Hepatocyte (in vitro differentiated cells): ENCODE results near the gene PHACTR3. TPM values are rescaled to one million over a fixed set of nuclear protein-coding genes. Genes with fewer than 3 reads are reported as not detected.
A peak's percentile ranks its signal among the peaks of the same experiment; 100 is the strongest.

ENCODE experiments used
- DNase-seq: peaks from one replicate; pipeline ENCODE4 v3.0.0-alpha.2; 2016; ENCODE audit warnings: low spot score
- H2AFZ ChIP-seq: fragments of 200-600 bp; sonication (generic); 2 replicates; pipeline ENCODE4 v1.6.0; 2016; ENCODE audit warnings: antibody characterized with exemption, mild to moderate bottlenecking
- H3K27ac ChIP-seq: fragments of 200-600 bp; sonication (generic); 2 replicates; pipeline ENCODE4 v1.5.1; 2016; ENCODE audit warnings: mild to moderate bottlenecking
- H3K27me3 ChIP-seq: fragments of 200-600 bp; sonication (generic); 2 replicates; pipeline ENCODE4 v1.6.1; 2016
- H3K36me3 ChIP-seq: fragments of 200-600 bp; sonication (generic); replicated peaks from 2 replicates; pipeline ENCODE4 v1.5.1; 2016; ENCODE audit warnings: low read depth; ENCODE audit not compliant: insufficient read depth
- H3K4me1 ChIP-seq: fragments of 200-600 bp; sonication (generic); 2 replicates; pipeline ENCODE4 v1.5.1; 2016; ENCODE audit warnings: mild to moderate bottlenecking, moderate library complexity; ENCODE audit not compliant: insufficient read depth
- H3K4me2 ChIP-seq: fragments of 200-600 bp; sonication (generic); 2 replicates; pipeline ENCODE4 v1.6.0; 2016
- H3K4me3 ChIP-seq: fragments of 200-600 bp; sonication (generic); 2 replicates; pipeline ENCODE4 v1.5.1; 2016; ENCODE audit warnings: mild to moderate bottlenecking
- H3K79me2 ChIP-seq: fragments of 200-600 bp; sonication (generic); 2 replicates; pipeline ENCODE4 v1.6.0; 2017; ENCODE audit warnings: mild to moderate bottlenecking
- H3K9me2 ChIP-seq: fragments of 200-600 bp; sonication (generic); replicated peaks from 2 replicates; pipeline ENCODE4 v1.6.0; 2017; ENCODE audit warnings: mild to moderate bottlenecking; ENCODE audit not compliant: insufficient read depth
- H3K9me3 ChIP-seq: fragments of 200-600 bp; sonication (generic); 2 replicates; pipeline ENCODE4 v1.5.1; 2016; ENCODE audit warnings: low read depth, mild to moderate bottlenecking
- H4K20me1 ChIP-seq: fragments of 200-600 bp; sonication (generic); 2 replicates; pipeline ENCODE4 v1.6.0; 2016; ENCODE audit warnings: mild to moderate bottlenecking; ENCODE audit not compliant: insufficient read depth, poor library complexity, severe bottlenecking
- CTCF ChIP-seq: fragments of 200-600 bp; sonication (generic); IDR thresholded peaks from 2 replicates; pipeline ENCODE4 v1.5.1; 2016; ENCODE audit warnings: antibody characterized with exemption, mild to moderate bottlenecking; ENCODE audit not compliant: poor library complexity
- EZH2 ChIP-seq: fragments of 200-600 bp; sonication (generic); IDR thresholded peaks from 2 replicates; pipeline ENCODE4 v1.6.1; 2016; ENCODE audit warnings: antibody characterized with exemption, mild to moderate bottlenecking, borderline replicate concordance
- EZH2phosphoT487 ChIP-seq: fragments of 200-600 bp; sonication (generic); IDR thresholded peaks from one replicate; pipeline ENCODE4 v1.6.1; 2018; ENCODE audit warnings: antibody characterized with exemption, mild to moderate bottlenecking, low read depth, moderate library complexity; ENCODE audit not compliant: unreplicated experiment, severe bottlenecking
- WGBS: methylation state at CpG from one replicate; pipeline ENCODE4 v1.1.6; 2016; ENCODE audit warnings: low lambda C conversion rate; ENCODE audit errors: missing lambda C conversion rate; 5-methylcytosine and 5-hydroxymethylcytosine counted together
- polyA plus RNA-seq: library from polyadenylated mRNA; unstranded; fragments of >200 nt; fragmentation: Nextera tagmentation; extraction: Ambion mirVana; gene quantifications from 2 replicates; pipeline ENCODE4 v1.2.1, GENCODE V29; 2016
- total RNA-seq: library from RNA; depleted of rRNA; stranded (reverse); fragments of >200 nt; gene quantifications from 2 replicates; pipeline ENCODE4 v1.2.3, GENCODE V29; 2014

PHACTR3 gene
- total and polyA plus RNA-seq, 2 experiments from 2014 or later: 5.2 to 7.5 TPM

GRCh38 chr20:59770270-59770669 lies 165.9 kb downstream of the PHACTR3 start:
- Histone ChIP-seq H3K79me2 (no peaks in the 10 kb centered on the region), H3K4me3 (no peak overlapping the region), H3K4me1 (no peaks in the 10 kb centered on the region), H3K9me2 (no peaks in the 10 kb centered on the region), H3K4me2 (no peak overlapping the region), H3K27ac (no peak overlapping the region), H3K9me3 (no peaks in the 10 kb centered on the region), H3K36me3 (no peaks in the 10 kb centered on the region), H4K20me1 (no peaks in the 10 kb centered on the region), H3K27me3 (peaks cover 6% of the 10 kb centered on the region), H2AFZ (no peak overlapping the region)
- 62% methylated on average over 3 of the region's 3 CpGs for WGBS
- no peak for TF ChIP-seq EZH2
- TF ChIP-seq EZH2phosphoT487: no peak
- TF ChIP-seq CTCF: peak; percentile 23
- DNase-seq: no peak

GRCh38 chr20:59770851-59771250 lies 166.5 kb downstream of the PHACTR3 start:
- Histone ChIP-seq H3K79me2 (no peaks in the 10 kb centered on the region), H3K4me1 (no peaks in the 10 kb centered on the region), H3K27ac (no peak overlapping the region), H4K20me1 (no peaks in the 10 kb centered on the region), H3K9me2 (no peaks in the 10 kb centered on the region), H3K36me3 (no peaks in the 10 kb centered on the region), H3K4me3 (no peak overlapping the region), H3K9me3 (no peaks in the 10 kb centered on the region), H3K27me3 (peaks cover 6% of the 10 kb centered on the region), H2AFZ (no peak overlapping the region), H3K4me2 (no peak overlapping the region)
- DNase-seq: no peak
- WGBS: 89% methylated on average over 7 of the region's 7 CpGs
- no peak for TF ChIP-seq EZH2
- no peak for TF ChIP-seq EZH2phosphoT487
- no peak for TF ChIP-seq CTCF

DNA sequence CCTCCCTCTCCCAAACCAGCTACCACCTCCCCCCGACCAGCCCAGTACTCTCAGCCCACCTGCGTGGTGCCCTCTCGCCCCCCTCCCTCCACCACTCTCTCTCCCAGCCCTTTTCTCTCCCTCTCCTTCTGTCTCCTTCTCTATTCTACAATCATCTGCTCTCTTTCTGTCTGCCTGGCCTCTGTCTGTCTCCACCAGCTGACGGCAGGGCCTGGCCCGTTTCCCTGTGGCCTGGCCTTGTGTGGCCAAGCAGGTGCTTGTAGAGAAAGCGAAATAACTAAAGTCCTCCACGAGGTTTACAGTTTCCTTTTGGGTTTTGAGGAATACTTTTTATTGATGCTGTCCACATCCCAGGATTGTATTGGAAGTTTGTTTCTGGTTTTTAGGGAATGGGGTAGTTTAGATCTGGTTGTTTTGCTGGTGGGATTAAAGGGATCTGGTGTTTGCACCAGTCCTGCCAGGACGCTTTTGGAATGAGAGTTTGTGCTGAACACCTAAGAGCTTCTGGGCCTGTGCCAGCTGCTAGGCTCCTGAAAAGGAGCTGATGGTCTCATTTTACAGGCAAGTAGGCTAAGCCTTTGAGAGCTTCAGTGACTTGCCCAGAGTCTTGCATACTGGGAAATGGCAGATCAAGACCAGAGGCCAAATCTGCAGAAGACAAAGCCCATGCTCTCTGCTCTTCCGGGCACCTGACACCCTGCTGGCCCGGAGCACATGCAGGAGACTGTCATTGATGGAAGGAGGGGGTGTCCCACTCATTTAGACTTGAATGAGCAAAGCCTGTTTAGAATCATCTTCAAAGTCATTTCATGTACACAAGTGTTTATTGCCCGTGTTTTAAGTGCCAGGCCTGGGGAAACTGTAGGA lies 167.4 kb downstream of the PHACTR3 start:
- H2AFZ ChIP-seq: no peak overlapping the region
- H3K4me2 ChIP-seq: no peak overlapping the region
- peaks cover 6% of the 10 kb centered on the region for H3K27me3 ChIP-seq
- no peaks in the 10 kb centered on the region for H3K79me2 ChIP-seq
- no peaks in the 10 kb centered on the region for H3K9me3 ChIP-seq
- no peak overlapping the region for H3K27ac ChIP-seq
- H3K36me3 ChIP-seq: no peaks in the 10 kb centered on the region
- H3K4me1 ChIP-seq: no peaks in the 10 kb centered on the region
- no peaks in the 10 kb centered on the region for H3K9me2 ChIP-seq
- no peak overlapping the region for H3K4me3 ChIP-seq
- WGBS: 72% methylated on average over 8 of the region's 11 CpGs
- DNase-seq: no peak
- no peak for TF ChIP-seq CTCF
- no peak for TF ChIP-seq EZH2phosphoT487
- no peak for TF ChIP-seq EZH2
- H4K20me1 ChIP-seq: no peaks in the 10 kb centered on the region
